Stimulated activated CD4-positive, alpha-beta T cell treated with anti-CD3 and anti-CD28 coated beads, Interleukin-4, amount 100 ng/mL, for 48 hours (primary cell): ENCODE results near the gene SMAD7.

ENCODE experiments used
- DNase-seq, 2 donors: peaks; one replicate each; pipeline ENCODE4 v3.0.0-alpha.2; 2020; ENCODE audit warnings: low read depth in 2 of 2

The SMAD7 gene

DNA sequence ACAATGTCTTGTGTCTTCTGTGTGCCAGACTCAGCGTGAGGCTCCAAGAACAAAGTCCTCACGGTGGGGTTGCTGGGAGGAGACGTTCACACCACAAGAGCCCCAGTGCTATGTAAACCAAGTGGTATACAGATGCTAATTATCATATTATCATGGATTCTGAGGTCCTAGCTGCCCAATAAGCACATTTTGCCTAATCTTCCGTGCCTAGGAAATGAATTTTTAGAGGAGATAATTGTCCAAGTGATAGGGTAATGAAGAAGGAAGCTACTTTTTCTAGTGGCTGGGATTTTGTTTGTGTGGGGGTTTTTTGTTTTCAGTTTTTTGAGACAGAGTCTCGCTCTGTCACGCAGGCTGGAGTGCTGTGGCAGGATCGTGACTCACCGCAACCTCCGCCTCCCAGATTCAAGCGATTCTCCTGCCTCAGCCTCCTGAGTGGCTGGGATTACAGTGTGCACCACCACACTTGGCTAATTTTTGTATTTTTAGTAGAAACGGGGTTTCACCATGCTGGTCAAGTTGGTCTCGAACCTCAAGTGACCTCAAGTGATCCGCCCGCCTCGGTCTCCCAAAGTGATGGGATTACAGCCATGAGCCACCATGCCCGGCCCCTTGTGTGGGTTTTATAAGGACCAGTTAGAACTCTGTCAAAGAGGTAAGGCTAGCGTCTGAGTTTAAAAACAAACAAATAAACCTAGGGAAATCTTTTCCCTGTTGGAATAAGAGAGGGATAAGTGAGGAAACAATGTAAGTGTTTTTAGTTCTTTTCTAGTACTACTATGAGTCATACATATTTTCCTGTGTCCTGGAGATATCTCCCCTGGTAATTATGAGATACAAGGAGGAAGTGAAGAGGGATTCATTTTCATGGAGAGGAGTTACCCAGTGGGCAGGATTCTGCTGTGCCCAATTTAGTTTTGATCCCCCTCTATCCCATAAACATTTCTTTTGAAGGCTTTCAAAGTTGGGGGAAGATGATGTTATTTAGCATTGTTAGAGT is 9.5 kb upstream of the SMAD7 start:
- no peak for DNase-seq

DNA sequence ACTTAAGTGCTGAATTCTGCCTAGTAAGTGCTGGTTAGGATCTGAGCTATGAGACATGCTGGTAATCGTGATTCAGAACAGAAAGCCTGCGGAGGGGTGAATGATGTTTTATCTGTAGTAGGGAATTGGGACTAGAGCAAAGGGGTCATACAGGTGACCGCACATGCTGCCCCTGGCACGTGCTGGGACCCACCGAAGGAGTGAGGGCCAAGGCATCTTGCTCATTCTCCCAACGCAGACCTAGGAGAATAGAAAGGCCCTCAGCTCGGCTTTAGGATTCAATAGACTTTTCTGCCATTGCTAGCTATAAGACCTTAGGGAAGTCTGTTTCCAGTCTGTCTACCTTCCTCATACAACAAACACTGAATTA is 8.8 kb upstream of the SMAD7 start:
- no peak for DNase-seq

DNA sequence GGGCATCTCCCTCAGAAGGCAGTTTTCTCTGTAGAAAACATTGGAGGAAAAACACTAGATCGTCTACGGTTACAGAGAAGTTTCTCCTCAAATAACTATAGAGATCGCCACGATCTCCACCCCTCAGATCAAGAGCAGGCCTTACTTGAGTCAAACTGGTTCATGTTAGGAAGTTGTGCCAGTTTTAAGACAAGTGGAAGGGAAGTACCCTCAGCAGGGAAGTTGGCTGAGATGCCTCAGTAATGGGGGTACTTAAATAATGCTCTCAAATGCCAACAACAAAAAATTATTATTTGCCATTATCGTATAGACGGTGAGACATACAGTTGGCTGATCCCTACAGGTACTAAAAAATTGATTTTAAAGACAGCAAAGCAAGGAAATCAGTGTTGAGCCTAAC is 8.2 kb upstream of the SMAD7 start:
- no peak for DNase-seq

DNA sequence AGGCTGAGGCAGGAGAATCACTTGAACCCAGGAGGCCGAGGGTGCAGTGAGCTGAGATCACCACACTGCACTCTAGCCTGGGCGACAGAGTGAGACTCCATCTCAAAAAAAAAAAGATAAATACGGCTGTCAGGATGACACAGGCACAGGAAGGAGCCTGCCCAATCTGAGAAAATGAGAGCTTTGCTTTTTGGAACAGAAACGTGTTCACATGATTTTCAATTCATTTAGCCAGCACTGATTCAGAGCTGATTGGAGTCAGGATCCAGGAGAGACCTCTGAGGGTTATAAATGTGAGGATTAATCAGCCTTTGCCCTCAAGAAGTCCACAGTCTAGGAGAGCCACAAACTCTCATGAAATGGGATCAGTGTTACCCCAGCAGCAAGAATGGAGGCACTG is 6.9 kb upstream of the SMAD7 start:
- no peak for DNase-seq

DNA sequence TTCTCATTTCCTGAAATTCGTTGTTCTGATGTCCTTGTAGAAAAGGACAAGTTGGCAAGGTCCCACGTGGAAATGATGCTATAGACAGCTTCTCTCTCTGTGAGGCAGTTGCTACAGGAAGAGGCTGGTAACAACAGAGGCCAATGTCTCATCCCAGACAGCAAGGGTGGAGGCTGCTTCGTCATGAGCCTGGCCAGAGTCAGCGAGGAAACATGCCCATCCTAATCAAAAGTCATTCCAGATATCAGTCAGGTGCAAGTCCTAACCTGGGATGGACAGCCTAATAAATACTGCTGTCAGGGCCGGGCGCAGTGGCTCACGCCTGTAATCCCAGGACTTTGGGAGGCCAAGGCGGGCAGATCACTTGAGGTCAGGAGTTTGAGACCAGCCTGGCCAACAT is 6.4 kb upstream of the SMAD7 start:
- no peak for DNase-seq

DNA sequence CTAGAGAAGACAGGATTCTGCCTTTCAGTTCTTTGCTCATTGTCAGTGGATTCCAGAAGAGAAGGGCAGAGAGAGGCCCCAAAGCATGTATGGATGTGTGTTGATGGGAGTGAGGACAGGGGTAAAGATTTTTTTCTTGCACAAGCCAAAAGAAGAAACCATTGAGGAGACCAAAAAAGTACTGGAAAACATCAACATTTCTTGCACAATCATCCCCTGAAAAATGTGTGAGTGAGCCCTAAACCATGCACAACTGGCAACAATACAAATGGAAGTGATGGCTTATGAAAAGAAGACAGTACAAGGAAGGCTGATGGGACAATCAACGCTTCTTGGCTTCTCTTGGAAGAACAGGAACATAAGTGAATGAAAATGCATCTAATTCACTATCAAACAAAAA is 5.6 kb upstream of the SMAD7 start:
- no peak for DNase-seq

DNA sequence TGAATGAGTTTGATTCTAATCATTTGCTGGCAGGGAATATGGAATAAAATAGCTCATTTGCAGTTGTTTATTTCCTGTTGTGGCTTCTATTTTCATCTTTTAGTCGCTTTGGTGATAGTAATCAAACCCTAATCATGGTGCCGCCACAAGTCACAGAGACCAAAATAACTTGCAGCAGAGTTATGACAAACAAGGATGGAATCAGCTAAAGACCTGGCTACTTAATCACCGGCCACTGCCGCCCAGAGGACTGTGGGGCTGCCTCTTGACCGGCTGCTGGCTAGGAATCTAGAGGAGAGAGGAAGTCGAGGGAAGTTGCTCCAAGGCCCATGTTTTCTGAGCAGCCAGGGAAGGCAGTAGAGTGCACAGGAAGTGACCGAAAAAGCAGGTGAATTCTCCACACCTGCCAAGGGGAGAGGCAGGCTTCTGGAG is 5.1 kb upstream of the SMAD7 start:
- no peak for DNase-seq

DNA sequence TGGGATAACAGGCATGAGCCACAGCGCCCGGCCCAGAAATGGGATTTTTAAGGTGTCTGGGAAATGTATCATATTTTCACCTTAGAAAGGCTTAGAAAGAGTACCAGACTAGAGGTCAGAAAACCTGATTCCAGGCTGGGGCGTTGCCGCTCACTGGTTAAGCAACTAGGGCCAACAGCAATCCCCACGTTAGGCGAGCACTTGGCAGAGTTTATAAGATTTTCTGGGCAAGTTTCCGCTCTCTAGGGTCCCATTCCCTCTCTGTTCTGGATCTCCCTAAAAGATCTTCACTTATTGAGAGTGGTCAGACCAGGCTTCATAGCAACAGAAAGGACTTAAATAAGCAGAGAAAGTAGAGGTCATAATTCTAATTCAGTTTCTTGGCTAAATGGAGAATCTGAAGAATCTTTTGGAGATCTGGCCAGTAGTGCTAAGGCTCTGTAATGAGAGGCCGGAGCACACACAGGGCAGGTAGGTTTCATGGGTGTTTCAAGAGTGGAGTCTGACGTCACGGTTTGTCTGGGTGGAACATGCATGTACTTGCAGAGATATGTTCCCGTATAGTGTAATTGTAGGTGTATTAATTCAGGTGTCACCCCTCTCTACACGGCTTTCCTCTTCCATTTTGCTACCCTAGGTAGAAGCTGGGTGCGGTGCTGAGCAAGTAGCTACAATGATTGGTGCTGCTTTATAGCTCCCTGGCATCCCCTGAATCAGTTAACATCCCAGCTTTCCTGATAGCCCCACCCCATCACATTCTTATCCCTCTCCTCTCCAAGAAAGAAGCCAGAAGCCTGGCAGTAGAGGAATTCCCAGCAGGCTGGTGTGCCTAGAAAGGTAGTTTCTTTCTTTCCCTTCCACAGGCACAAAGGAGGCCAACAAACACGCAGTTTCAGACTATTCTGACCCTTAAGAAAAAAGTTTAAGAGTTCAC is 4.4 kb upstream of the SMAD7 start:
- DNase-seq: no peak

DNA sequence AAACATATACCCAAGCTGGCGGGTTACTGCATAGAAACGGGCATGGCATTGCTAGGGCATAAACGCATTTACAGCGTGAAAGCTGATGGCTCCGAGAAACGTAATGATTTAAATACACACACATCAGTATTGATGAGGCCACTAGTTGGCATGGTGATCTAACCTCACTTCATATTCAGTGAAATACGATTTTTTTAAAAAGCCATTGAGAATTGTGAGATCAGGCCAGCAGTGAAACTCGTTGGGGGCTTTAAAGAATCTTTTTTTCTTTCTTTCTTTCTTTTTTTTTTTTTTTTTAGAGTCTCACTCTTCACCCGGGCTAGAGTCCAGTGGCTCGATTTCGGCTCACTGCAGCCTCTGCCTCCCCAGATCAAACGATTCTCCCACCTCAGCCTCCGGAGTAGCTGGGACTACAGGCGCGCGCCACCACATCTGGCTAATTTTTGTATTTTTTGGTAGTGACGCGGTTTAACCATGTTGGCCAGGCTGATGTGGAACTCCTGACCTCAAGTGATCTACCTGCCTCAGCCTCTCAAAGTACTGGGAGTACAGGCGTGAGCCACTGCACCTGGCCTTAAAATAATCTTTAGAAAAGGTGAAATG is 2.4 kb upstream of the SMAD7 start:
- DNase-seq: no peak

DNA sequence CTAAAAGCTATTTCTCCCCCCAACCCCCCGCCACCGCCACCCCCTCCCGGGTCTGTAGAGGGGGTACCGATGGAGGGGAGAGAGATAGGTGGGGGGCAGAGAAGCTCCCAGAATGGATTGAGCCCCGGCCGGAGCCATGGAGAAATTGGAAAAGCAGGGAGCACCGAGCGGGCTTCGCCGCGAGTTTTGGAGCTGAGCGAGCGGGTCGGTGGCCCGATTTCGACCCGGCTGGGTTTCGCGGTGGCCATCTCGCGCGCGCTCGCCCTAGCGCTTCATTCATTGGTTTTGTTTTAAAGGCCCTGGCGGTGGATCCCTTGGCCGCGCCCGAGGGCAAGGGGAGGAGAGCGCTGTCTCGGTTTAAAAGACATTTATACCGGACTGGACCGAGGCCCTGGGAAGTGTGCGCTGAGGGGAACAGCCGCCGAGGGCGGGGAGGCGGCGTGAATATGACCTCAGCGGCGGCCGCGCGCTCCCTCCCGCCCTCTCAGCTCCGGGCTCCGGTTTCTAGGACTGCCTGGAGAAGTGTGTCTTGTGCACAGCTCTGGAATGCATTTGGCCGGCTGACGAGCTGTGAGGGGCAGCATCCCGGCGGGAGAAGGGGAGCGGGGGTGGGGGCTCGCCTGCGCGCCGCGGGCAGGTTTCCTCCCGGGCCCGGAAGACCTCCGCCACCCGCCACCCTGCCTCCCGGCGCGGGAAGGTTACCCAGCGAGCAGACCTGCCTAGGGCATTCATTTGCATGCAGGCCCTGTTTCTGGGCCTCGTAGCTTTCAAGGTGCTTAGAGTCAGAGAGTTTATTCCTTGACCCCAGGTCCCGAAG is 1.7 kb upstream of the SMAD7 start:
- peak in 1 of 2 donors; percentile 37 for DNase-seq

DNA sequence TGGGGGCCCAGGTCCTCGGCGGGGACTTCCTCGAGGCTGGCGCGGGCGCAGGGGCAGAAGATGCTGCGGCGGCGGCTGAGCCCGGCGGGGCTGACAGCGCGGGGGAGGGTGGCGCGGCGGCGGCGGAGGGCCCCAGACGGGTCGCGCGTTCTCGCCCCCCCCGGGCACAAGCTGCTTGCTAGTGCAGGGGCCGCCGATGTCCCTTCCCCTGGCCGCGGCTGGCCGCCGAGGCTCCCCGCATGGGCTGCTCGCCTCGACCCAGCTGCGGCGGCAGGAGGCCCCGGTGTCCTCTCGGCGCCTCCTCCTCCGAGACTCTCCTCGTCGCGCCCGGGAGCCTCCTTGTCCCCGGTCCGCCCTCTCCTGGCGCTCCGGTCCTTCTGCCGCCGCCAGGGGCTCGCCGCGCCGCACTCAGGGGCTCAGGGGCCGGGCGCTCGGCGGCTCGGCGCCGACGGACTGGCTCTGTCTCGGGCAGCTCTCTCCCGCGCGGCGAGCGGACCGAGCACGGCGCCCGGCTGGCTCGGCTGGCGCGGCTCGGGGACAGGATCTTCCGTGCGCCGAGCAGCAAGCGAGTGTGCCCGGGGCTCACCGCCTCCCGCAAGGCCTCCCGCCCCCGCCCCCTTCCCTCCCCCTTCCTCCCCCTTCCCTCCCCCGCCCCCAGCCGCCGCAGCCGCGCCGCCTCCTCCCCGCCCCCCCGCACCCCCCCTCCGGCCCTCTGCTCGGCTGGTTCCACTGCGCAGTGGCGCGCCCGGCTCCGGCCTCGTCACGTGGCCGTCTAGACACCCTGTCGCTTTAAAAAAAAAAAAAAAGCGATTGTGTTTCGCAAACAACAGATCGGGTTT is 902 bp upstream of the SMAD7 start:
- DNase-seq: peak in 1 of 2 donors; percentile 64

DNA sequence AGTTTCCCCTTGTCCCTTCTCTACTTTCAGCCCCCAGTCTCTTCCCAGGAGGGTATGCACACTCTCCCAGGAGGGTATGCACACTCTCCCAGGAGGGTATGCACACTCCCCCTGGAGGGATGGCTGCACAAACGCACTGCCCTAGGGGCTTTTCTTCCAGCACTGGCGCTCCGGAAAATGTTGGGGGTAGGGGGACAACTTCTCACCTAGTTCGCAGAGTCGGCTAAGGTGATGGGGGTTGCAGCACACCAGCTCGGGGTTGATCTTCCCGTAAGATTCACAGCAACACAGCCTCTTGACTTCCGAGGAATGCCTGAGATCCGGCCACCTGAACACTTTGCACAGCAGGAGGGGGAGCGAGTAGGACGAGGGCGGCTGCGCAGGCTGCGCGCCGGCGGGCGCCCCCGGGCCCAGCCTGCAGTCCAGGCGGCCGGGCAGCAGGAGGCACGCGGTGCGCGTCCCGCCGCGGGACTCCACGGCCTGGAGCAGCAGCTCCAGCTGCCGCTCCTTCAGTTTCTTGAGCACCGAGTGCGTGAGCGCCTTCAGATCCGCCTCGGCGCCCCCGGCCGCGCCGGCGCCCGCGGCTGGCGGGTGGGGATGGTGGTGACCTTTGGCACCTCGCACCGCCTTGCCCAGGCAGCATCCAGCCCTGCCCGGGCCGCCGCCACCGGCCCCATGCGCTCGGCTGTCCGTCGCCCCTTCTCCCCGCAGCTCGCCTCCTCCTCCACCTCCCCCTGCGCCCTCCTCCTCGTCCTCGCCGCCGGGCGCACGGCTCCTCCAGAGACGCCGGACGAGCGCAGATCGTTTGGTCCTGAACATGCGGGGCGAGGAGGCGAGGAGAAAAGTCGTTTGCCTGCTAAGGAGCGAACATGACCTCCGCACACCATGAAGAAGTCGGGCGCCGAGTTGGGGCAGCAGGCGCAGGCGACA is 894 bp downstream of the SMAD7 start:
- DNase-seq: peak in 1 of 2 donors; percentile 27

DNA sequence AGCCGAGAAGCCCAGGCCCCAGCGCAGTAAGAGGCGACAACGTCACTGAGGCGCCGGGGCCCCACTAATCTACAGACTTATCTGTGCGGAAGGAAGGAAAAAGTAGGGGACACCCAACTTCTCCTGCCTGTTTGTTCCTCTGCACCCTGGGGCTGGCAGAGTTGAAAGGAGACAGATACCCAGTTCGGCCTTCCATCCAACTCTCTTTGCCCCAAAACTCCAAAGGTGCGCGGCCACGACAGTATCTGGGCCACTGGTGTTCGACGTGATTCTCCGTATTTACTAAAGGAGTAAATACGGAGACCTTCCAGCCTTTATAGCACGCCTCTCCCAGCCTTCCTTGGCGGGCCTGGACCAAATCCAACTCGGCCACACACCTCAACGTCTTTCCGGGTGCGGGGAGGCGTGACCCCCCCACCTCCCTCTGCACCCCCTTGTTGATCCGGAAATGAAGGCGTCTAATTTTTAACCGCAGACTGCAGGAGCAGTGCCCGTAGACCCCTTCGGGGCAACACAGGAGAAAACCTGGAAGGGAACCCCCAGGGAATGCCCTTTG is 1.6 kb downstream of the SMAD7 start:
- peak in 1 of 2 donors; percentile 19 for DNase-seq

DNA sequence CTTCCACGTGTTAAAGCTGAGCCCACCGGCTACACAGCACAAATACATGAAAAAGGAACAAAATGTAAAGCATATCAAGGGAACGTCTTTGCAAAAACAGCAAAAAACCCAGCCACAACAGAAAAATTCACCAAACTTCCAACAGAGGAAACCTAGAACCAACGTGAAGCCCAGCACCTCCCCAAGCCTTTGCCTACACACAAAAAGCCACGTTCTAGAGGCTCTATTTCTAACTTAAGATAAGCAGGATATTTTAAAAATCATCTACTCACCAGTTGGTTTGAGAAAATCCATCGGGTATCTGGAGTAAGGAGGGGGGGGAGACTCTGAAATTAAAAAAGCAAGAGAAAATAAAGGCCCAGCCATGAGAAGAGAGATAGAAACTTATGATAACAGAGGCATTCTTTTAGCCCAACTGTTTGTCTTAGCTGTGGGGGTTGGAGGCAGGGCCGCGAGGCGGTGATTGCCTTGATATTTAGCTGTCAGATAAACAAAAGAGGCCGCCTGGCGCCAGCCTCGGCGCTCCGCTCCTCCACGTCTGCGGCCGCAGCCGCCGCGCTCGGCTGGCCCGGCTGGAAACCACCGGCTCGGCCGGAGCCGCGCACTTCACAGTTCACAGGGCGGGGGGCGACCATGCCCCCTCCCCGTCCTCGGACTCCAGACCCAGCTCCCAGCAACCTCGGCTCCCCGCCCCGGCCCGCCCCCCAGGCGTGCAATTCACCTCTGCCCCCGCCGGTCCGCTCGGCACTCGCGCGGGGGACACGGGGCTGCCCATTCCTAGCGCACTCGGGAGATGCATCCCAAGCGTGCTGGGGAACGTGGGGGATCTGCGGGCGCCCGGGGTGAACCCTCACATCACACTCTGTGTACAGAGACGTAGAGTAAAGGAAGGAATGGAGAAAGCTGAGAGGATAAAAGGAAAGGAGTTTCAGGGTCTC is 2.4 kb downstream of the SMAD7 start:
- peak in 1 of 2 donors; percentile 19 for DNase-seq

DNA sequence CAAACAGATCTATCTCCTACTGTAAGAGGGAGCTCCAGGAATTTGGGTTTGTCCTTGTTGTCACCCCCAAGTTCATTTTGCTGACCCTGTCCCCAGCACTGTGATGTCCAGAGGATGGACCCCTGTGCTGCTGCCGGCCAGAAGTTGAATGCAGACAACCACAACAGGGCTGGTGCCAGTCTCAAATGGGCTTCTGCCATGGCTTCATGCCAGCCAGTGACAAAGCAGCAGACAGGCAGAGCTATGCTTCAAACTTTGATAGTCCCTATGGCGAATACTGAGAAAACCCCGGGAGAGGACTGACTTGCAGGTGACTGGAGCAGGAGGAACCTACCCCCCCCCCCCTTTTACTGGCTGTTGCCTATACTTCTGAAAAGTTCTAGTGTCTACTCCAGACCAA is 3.2 kb downstream of the SMAD7 start:
- DNase-seq: no peak

DNA sequence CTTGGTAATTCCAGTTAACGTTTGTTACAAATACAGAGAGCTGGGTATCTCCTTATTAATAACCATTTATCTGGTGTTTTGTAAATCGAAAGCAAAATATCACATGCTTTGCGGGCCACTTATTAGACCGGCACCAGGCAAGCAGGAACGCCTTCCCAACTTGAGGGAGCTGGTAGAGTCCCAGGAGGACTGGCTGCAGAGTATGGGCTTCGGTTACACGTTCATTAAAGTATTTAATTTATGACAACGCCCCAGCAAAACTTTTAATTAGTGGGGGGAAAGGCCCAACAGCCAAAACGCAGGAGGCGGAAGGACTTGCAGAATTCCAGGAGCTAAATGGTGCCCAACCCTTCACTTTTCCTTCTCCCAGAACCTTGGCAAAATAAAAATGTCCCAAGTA is 3.7 kb downstream of the SMAD7 start:
- DNase-seq: no peak

DNA sequence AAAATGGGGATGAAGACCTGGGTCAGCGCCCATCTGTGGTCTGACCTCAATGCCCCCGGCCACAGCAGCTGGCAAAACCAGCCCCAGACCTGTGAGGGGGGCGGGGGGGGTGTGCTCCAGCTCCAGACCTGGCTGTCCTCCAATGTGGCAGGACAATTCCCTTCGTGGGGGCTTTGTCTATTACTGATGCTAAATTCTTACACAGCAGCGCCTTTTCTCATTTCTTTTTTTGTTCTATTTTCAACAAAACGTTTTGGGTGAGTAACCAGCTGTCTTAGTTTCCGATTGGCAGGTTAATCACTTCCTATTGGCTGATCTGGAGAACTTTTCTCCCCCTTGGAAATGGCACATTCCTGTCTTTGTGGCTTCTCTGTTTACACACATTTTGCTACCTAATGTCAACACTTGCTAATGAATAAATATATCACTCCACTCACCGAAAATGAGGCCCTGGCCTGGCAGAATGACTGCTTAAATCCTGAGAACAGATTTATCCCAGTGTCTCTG is 4.4 kb downstream of the SMAD7 start:
- no peak for DNase-seq

DNA sequence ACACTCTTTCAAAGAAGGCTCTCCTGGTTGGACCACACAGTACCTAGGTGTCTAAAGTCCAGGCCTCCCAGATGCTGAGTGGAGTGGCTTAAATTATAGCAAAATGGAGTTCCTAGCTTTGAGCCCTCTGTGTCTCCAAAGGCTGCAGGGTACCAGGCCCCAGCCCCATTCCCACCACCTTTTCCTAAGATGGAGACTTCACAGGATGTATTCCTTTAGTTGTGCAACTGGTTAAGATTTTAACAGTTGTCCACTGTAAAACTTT is 4.9 kb downstream of the SMAD7 start:
- DNase-seq: no peak
